ENCODE measurements around the gene CHFR.

- TF ChIP-seq POLR2A (IDR thresholded peaks at IDR 0.05) = no peak
- TF ChIP-seq, protein P1, sequence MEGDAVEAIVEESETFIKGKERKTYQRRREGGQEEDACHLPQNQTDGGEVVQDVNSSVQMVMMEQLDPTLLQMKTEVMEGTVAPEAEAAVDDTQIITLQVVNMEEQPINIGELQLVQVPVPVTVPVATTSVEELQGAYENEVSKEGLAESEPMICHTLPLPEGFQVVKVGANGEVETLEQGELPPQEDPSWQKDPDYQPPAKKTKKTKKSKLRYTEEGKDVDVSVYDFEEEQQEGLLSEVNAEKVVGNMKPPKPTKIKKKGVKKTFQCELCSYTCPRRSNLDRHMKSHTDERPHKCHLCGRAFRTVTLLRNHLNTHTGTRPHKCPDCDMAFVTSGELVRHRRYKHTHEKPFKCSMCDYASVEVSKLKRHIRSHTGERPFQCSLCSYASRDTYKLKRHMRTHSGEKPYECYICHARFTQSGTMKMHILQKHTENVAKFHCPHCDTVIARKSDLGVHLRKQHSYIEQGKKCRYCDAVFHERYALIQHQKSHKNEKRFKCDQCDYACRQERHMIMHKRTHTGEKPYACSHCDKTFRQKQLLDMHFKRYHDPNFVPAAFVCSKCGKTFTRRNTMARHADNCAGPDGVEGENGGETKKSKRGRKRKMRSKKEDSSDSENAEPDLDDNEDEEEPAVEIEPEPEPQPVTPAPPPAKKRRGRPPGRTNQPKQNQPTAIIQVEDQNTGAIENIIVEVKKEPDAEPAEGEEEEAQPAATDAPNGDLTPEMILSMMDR (IDR thresholded peaks at IDR 0.05) = no peak
Measured at GRCh38 chr12:132818562-132818961, 68.8 kb downstream of the CHFR start.

Measured in lower leg skin (tissue), 3 donors.